SW480 (cell line): ENCODE data around the gene PCSK2.

Source experiments
- DNase-seq: peaks from one replicate; pipeline ENCODE4 v3.0.0-alpha.2; 2016; ENCODE audit warnings: low spot score

PCSK2 gene

DNA sequence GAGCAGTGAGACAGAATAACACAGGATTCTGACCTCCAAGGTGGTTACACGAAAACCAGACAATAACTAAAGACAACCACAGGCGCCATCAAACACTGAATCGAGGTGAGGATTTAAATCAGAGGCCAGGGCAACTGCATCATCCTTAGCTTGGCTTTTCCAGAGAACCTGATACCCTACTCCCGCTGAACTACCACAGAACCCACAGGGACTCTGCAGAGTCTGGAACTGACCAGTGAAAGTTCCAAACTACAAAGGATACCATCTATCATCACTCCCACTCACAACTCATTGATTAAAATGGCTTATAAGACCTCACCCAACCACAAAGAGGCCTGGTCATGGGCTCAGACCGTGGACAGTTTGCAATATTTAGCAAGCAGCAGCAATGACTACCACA, 219.3 kb downstream of the PCSK2 start:
- DNase-seq: no peak

DNA sequence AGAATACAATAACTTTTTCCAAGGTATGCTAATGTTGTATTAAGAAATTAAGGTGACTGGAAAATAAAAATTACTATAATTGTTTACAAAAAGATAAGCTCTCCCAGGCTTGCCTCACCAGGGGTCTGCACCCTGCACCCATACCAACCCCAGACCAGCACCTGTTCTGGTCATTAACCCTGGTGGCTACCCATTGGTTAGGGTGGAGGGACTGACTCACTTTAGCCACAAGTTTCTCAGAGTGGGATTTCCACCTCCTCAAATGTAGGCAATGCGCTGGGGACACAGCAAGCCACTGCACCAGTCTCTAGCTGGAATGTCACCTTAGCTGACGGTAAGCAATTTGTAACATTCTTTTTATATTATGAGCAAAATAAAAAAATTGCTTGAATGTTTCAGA, 221.2 kb downstream of the PCSK2 start:
- no peak for DNase-seq

DNA sequence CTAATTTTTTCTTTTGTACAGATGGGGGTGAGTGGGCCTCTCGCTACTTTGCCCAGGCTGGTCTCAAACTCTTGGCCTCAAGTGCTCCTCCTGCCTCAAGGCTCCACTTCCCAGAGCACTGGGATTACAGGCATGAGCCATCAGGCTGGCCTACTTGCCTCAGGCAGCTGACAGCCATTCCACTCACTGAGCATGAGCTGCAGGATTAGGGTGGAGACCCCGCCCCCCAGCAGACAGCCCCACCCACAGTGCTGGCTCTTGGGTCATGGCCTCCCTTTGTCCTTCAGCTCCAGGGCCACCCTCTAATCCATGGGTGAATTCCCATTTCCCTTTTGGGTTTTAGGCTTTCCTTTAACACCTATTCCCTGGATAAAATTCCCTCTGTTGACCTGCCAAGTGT, 222.2 kb downstream of the PCSK2 start:
- DNase-seq: no peak

DNA sequence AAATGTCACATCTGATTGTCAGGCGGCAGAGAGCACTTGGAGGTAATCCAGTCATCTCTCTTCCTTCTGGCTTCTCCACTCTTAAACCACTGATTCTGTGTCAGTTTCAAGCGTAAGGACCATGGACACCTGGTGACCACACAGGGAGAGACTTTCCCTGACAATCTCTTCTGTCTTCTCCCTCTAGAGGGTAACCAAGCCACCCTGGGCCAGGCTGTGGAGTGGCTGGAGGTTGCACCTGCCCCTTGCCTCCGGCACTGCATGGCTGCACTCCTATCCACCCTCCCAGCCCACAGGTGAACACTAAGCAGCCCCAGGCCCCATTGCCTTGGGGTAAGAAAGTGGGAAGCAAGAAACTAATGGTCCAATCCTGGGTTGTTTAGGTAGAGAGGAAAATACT, 225.6 kb downstream of the PCSK2 start:
- DNase-seq: no peak

DNA sequence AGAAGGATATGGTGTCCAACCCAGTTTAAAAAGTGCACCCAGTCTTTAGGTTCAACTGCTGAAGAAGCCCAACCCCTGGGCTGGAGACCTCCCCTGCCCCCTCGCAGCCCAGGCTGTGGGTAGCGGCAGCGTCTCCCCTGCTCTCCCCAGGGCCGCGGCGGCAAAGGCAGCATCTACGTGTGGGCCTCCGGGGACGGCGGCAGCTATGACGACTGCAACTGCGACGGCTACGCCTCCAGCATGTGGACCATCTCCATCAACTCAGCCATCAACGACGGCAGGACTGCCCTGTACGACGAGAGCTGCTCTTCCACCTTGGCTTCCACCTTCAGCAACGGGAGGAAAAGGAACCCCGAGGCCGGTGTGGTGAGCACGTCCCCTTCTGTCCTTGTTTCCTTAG, 226.8 kb downstream of the PCSK2 start:
- no peak for DNase-seq

DNA sequence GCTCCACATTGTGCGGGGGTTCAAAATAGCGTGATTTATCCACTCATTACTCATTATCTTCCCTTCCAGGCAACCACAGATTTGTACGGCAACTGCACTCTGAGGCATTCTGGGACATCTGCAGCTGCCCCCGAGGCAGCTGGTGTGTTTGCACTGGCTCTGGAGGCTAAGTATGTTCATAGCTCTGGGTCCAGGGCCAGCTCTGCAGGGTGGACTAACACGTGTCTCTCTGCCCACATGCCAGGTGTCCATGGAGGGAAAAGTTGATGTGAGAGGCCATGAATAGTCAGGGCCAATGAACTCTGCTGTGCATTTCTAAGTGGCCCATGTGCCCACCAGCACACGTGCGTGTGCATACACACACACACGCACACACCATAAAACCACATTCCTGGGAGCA, 229.4 kb downstream of the PCSK2 start:
- no peak for DNase-seq

DNA sequence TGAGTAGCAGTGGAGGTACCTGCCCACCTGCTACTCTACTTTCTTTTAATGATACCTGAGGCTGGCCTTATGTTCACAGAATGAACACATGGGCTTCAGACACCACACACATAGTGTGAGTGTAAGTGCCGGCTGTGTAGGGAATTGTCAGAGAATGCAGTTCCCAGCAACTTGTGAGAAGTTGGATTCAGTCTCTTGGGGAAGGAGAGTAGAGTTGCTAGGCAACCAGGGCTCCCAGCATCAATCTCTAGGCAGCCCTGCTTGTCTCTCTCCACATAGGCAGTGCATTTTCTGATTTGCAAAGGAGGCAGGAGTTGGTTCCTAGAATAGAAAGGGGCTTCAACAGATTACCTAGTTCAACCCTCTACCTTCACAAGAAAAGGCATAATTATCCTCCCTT, 230.2 kb downstream of the PCSK2 start:
- DNase-seq: no peak

DNA sequence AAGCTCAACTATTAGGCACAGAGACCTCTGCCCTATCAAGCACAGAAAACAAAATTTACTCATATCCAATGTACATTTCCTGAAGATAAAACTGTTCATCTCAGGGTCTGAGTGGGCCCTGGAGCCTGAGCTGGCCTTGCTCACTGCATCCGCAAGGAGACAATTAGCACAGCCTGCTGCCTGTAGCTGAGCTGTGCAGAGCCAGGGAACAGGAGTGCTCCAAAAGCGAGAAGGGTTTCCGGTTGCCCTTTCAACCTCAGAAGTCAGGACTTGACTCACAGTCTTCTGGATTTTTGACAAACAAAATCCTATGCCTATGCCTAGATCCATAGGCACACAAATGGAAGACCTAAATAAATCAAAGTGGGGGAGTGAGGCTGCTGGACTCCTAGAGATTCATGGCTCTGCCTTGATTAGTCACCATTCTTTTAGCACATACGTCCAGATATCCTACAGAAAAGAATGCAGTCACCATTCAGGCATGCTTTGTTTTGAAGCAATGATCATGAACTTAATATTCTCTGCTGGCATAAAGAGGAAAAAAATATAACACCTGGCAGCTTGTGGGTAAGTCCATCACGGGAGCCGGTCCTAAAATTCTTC, 230.8 kb downstream of the PCSK2 start:
- DNase-seq: no peak

DNA sequence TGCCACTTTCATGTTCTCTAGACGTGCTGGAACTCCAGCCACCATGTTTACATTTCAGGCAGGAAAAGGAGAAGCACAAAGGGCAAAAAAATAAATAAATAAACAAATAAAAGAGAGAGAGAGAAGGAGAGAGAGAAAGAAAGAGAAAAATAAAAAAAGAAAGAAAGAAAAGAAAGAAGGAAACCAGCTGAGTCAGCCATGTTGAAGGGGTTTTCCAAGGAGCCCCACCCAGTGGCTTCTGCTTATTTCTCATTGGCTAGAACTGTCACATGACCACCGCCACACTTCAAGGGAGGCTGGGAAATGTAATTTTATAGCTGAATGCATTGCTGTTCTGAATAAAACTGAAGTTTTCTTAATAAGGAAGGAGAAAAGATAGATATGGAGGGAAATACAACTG, 233.3 kb downstream of the PCSK2 start:
- DNase-seq: no peak

DNA sequence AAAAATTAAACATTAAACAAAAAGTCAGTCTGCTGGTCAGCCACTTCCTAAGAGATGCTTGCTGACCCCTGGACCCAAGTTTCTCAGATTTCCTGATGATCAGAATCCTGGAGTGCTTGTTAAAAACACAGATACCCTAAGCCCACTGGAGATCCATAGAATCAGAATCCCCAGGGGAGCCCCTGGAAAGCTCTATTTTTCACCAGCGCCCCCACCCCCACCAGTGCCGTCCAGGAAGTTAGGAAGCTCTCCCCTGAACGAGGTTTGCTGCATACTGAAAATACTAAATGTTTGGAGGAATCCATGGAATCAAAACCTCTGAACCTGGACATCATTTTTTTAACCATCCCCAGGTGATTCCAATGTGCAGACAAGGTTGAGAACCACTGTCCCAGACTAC, 235.1 kb downstream of the PCSK2 start:
- no peak for DNase-seq

DNA sequence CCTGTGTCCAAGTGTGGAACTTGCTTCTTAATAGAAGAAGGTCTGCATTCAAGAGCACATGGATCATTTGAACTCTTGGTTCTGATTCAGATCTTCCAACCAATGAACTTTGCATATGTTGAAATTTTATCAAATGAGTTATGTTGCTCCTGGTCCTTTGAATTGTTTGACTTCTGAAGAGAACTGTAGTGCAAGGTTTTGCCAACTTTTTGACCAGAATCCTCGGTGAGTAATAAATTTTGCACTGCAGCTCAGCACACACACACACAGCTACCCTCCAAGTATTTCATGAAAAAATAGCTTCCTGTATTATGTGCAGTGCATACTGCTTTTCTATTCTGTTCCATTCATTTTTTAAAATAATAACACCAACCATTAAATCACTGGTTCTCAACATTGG, 236.9 kb downstream of the PCSK2 start:
- no peak for DNase-seq

DNA sequence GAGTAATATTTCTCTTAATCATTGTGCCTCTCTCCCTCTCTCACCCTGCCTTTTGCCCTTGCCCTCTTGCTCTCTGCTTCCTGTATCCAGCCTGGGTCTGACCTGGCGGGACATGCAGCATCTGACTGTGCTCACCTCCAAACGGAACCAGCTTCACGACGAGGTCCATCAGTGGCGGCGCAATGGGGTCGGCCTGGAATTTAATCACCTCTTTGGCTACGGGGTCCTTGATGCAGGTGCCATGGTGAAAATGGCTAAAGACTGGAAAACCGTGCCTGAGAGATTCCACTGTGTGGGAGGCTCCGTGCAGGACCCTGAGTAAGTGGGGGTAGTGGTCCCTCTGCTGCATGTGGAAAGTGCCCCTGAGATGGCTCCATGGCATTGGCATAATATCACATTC, 238.4 kb downstream of the PCSK2 start:
- DNase-seq: no peak

DNA sequence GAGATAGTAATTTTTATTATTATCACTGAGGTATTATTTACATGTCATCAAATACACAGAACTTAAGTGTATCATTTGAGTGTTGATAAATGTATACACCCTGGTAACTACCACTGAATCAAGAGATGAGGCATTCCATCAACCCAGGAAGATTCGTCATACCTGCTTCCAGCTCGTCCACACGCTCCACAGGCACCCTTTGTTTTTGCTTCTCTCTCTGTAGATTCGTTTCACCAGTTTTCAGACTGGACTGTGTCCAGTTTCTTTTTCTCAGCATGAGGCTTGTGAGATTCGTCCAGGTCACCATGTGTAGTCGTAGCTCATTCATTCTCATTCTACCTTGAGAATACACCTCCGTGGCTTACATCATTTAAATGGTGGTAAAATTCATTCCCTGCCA, 239.8 kb downstream of the PCSK2 start:
- no peak for DNase-seq

DNA sequence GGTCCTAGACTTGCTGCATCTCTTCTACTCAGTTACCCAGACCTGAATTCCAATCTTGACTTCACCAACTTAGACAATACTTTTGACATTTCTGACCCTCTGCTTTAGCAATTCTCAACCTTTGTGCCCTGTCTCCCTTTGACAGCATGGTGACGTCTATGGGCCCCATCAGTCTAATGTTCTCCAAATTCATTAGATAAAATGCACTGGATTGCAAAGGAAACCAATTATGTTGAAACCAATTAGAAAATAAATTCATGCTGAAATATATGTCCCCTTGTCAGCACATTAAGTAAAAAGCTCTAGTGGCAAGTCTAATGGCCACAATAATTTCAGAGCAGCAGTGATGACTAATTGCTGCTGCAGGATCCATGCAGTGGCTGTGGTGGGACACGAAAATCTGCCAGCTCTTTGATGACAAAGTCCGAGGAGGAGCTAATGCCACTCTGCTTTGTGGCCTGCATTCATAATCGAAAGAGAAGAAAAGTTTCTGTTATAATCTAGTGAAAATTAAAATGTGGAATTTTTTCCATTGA, 240.3 kb downstream of the PCSK2 start:
- peak; percentile 32 for DNase-seq

DNA sequence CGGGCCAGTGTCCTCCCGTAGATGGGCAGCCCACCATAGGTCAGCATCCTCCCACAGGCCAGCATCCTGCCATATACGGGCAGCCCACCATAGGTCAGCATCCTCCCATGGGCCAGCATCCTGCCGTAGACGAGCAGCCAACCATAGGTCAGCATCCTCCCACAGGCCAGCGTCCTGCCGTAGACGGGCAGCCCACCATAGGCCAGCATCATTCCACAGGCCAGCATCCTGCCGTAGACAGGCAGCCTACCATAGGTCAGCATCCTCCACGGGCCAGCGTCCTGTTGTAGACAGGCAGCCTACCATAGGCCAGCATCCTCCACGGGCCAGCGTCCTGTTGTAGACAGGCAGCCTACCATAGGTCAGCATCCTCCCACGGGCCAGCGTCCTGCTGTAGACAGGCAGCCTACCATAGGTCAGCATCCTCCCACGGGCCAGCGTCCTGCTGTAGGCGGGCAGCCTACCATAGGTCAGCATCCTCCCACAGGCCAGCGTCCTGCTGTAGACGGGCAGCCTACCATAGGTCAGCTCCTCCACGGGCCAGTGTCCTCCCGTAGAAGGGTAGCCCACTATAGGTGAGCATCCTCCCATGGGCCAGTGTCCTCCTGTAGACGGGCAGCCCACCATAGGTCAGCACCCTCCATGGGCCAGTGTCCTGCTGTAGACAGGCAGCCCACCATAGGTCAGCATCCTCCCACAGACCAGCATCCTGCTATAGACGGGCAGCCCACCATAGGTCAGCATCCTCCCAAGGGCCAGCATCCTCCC, 241.4 kb downstream of the PCSK2 start:
- no peak for DNase-seq

DNA sequence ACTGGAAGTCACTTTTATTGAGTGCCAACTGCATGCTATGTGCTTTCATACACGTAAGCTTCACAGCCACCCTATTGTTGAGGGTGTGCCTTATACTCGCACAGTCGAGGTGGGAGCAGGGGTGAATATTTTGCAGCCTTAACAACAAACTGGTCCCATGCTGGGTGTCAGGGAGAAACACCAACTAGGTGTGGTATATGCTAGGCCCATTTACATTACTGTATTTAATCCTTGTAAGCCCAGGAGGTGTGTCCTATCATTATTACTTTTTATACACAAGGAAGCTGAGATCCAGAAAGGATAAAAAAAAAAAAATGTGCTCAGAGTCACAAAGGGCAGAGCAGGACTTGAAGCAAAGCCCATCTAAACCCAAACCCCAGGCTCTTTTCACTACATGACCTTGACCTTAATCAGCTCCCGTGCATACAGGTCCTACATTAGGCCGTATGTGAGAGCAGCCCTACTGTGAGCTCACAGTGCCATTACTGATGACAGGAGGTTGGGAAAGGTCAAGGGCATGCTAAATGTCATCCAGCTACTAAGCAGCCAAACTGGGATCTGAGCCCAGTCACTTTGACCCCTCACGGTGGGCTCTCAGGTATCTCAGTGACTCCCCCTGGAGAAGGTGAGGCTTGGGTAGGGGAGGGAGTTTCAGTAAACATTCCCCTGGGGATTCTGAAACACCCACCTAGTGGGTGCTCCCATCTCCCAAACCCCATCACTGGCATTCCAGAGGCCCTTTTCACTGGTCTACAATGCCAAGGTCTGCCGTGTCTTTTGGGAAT, 242.6 kb downstream of the PCSK2 start:
- DNase-seq: no peak

DNA sequence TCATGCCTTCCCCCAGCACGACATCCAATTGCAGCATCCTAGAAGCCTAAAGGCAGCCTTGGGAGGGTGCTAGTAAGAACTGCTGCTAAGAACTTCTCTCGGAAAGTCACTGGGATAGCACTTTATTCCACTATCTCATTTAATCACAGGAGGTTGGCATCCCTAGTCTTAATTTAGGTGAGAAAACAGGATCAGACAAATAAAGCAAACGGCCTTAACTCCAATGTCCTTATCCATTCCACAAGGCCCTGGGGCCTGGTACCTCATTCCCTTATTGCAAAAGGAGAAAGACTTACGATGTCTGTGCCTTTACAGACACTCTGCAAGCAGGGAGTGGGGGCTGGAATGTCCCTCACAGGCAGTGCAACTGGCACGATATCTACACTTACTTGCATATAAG, 243.7 kb downstream of the PCSK2 start:
- no peak for DNase-seq

DNA sequence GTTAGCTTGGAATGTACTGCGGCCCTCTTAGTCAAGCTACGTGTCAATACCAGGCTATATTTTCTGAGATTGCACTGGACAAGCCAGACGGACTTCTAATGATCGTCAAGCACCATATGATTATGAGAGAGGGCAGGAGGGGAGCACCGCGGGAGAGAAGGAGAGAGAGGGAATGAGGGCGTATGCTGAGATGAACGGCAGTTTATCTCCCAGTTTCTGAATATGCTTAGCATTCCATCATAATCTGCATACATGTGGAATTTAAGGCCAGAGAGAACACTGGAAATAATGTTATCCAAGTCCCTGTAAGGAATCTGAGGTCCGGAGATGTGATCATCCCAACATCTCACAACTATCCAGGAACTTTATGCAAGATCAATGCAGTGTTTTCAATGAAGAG, 244.1 kb downstream of the PCSK2 start:
- DNase-seq: no peak

DNA sequence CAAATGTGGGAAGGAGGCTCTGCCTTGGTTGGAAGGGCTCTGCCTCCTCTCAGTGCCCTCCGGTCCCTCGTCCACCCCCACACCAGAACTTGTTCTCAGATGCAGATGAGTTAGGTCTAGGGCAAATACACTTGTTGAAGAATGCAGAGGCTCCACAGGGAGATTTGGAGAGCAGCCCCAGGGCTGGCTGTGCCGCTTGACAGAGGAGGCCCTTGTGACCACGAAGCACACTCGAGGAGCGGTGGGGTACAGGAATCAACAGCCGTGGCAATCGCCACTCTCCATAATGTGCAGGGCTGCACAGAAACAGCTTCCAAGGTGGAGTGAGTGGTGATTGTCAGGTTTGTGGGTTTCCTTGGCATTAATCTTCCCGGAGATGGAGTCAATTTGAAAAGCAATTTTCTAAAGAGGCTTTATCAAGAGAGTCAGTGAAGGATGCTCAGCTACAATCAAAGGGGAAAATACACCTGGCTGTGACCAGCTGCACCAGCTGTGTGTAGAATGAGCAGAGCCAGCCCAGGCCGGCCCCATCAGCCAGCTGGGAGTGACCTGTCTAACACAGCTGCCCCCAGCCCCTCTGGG, 244.9 kb downstream of the PCSK2 start:
- no peak for DNase-seq

DNA sequence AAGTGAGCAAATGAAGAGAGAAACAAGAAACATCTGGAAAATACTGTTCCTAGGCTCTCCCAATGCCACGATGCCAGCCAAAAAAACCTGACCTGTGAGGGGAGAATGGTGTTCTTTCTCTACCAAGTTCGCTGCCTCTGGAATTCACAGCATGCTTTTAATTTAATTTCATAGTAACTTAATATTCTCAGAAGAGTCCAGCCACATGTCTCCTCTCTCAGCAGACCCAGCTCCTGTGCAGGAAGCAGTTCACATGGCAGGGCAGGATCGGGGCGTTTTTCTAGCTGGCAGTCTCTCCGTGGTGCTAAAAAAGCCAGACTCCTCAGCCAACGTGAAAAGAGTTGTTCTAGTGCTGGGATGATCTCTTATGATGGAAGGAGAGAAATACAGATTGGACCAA, 246.8 kb downstream of the PCSK2 start:
- DNase-seq: no peak

DNA sequence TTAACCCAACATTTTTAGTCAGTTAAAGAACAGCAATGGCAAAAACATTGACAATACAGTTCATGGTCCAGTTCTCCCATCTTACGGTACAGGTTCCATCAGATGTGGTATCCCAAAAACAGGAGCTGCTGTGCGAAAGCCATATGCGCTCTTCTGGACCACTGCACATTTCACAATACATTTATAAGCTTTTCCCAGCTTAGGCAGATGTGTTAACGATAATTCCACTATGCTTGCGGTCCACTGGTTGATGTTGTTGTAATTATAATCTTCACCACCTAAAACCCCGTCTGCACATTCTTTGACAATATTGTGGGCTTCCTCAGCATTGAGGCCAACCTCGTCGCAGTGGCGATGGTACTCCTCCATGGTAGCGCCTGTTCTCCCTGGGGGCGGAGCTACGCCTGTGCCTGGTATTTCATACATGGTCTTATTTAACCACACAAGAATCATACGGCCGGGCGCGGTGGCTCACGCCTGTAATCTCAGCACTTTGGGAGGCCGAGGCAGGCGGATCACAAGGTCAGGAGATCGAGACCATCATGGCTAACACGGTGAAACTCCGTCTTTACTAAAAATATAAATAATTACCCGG, 252.3 kb downstream of the PCSK2 start:
- DNase-seq: no peak

DNA sequence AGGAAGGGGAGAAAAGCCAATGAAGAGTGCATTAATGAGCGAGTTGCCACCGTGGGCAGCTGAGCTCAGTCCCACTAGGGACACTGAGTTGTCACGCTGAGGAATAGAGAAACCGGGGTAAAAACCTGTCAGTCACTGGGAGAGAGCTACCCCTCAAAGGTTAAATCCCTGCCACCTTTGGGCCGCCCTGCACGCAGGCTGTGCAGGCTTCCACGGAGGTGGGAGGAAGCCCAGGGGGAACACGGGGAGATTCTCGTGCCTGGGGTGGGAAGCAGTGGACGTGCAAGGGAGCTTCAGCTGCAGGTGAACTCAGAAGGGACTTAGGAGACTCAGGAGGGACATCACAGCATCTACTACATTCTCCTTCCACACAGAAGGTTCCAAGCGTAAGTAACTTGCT, 253.9 kb downstream of the PCSK2 start:
- no peak for DNase-seq
